ENCODE data around the gene LMBR1L. TPM values are rescaled to one million over a fixed set of nuclear protein-coding genes. Genes with fewer than 3 reads are reported as not detected.

Gene LMBR1L
- total RNA-seq, 2 donors from 2014 or later: 14.6 to 19.2 TPM

- H3K9me3 ChIP-seq: no peaks in the 10 kb centered on the region
- DNase-seq (ENCODE audit: low spot score): no peak
- H3K4me1 ChIP-seq: peaks cover 0 to 23% of the 10 kb centered on the region in 2 donors
- H3K27me3 ChIP-seq: no peaks in the 10 kb centered on the region
- H3K4me3 ChIP-seq: no peak overlapping the region
- H3K27ac ChIP-seq: no peak overlapping the region
- TF ChIP-seq CTCF (IDR thresholded peaks at IDR 0.05): no peak
- H3K36me3 ChIP-seq: peaks cover 30% of the 10 kb centered on the region
These were observed 16.5 kb upstream of the LMBR1L start for GRCh38 chr12:49126852-49127763.

- H3K4me1 ChIP-seq: no peaks in the 10 kb centered on the region
- H3K27me3 ChIP-seq: no peaks in the 10 kb centered on the region
- no peak overlapping the region for H3K27ac ChIP-seq
- no peak for DNase-seq (ENCODE audit: low spot score)
- H3K4me3 ChIP-seq: no peak overlapping the region
- H3K36me3 ChIP-seq: no peaks in the 10 kb centered on the region
- TF ChIP-seq CTCF (IDR thresholded peaks at IDR 0.05): peak; percentile 47 to 73
- no peaks in the 10 kb centered on the region for H3K9me3 ChIP-seq
These were observed 10.5 kb upstream of the LMBR1L start for GRCh38 chr12:49121047-49121696.

- H3K4me1 ChIP-seq: peaks cover 0 to 44% of the 10 kb centered on the region in 2 donors
- peak overlapping the region; percentile 99 for H3K27ac ChIP-seq
- no peaks in the 10 kb centered on the region for H3K27me3 ChIP-seq
- peak overlapping the region; percentile 3 to 88 for H3K4me3 ChIP-seq
- DNase-seq (ENCODE audit: low spot score): no peak
- no peaks in the 10 kb centered on the region for H3K36me3 ChIP-seq
- no peak for TF ChIP-seq CTCF (IDR thresholded peaks at IDR 0.05)
- no peaks in the 10 kb centered on the region for H3K9me3 ChIP-seq
These were observed 559 bp upstream of the LMBR1L start for GRCh38 chr12:49111206-49111605.

- no peak for TF ChIP-seq CTCF (IDR thresholded peaks at IDR 0.05)
- H3K27ac ChIP-seq: peak overlapping the region; percentile 99
- H3K9me3 ChIP-seq: no peaks in the 10 kb centered on the region
- peaks cover 4% of the 10 kb centered on the region for H3K36me3 ChIP-seq
- peaks cover 0 to 57% of the 10 kb centered on the region in 2 donors for H3K4me1 ChIP-seq
- H3K4me3 ChIP-seq: peak overlapping the region; percentile 88 to 96
- H3K27me3 ChIP-seq: no peaks in the 10 kb centered on the region
- no peak for DNase-seq (ENCODE audit: low spot score)
These were observed 795 bp downstream of the LMBR1L start for GRCh38 chr12:49109641-49110463.

GRCh38 chr12:49108958-49109404 is 1.7 kb downstream of the LMBR1L start:
- no peak for TF ChIP-seq CTCF (IDR thresholded peaks at IDR 0.05)
- peaks cover 13% of the 10 kb centered on the region for H3K36me3 ChIP-seq
- peak overlapping the region; percentile 99 for H3K27ac ChIP-seq
- peaks cover 0 to 63% of the 10 kb centered on the region in 2 donors for H3K4me1 ChIP-seq
- H3K27me3 ChIP-seq: no peaks in the 10 kb centered on the region
- H3K4me3 ChIP-seq: peak overlapping the region; percentile 88 to 96
- DNase-seq (ENCODE audit: low spot score): peak; percentile 77
- H3K9me3 ChIP-seq: no peaks in the 10 kb centered on the region

Measured in right atrium auricular region (tissue), 2 donors.